M059J (cell line): ENCODE measurements around the gene PTH1R. TPM values are rescaled to one million over a fixed set of nuclear protein-coding genes. Genes with fewer than 3 reads are reported as not detected.

Source experiments
- DNase-seq: peaks from one replicate; pipeline ENCODE4 v3.0.0-alpha.2; 2012; ENCODE audit warnings: low read depth
- total RNA-seq: library from RNA; depleted of rRNA; stranded (reverse); fragments of >200 nt; shearing (Covaris generic); gene quantifications from 2 replicates; pipeline ENCODE4 v1.2.3, GENCODE V29; 2014

Gene PTH1R
- total RNA-seq, 1 experiment from 2014 or later, result 1.4 TPM

DNA sequence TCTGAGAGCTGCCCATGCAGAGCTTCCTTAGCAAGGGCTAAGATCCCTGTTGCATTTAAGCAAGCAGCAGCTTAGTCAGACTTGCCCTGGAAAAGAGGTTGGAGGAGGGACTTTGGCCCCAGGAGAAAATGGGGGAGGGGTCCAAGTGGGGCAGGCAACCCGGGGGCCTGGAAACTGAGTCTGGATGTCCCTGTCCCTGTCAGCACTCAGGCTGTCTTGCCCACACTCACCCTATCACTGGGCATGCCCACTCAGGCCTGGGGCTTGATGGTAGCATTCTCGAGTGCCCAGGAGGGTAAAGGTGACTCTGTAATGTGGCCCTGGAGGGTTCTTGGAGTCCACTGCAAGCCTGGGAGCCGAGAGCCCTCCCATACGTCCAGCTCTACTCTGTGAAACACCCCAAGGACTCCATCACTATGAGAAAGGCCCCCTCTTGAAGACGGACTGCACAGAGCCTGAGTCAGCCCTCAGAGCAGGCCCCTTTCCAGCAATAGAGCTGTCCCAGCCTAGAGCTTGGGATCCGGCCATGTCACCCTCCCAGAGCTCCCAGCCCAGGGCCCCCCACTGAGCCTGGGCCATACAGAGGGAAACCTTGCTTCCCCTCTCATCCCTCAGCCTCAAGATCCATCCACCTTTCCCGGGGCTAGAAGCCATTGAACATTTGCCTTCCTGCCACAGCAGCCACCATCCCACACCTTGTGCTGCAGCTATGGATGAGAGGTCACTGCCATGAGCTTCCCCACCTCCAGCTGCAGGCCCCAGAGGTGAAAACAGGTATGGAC is 27.6 kb upstream of the PTH1R start:
- no peak for DNase-seq

DNA sequence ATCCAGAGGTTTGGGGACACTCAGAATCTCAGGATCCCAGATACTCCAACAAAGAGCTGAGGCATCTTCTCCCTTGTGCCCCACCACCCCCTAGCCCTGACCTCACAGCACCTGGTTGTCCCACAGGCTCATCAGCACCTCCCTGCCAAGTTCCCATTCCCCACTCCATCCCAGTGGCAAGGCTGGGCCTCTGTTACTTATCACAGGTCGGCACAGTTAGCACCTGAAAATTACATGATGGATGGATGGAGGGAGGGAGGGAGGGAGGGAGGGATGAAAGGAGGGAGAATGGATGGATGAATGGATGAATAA is 27.1 kb upstream of the PTH1R start:
- DNase-seq, result no peak

DNA sequence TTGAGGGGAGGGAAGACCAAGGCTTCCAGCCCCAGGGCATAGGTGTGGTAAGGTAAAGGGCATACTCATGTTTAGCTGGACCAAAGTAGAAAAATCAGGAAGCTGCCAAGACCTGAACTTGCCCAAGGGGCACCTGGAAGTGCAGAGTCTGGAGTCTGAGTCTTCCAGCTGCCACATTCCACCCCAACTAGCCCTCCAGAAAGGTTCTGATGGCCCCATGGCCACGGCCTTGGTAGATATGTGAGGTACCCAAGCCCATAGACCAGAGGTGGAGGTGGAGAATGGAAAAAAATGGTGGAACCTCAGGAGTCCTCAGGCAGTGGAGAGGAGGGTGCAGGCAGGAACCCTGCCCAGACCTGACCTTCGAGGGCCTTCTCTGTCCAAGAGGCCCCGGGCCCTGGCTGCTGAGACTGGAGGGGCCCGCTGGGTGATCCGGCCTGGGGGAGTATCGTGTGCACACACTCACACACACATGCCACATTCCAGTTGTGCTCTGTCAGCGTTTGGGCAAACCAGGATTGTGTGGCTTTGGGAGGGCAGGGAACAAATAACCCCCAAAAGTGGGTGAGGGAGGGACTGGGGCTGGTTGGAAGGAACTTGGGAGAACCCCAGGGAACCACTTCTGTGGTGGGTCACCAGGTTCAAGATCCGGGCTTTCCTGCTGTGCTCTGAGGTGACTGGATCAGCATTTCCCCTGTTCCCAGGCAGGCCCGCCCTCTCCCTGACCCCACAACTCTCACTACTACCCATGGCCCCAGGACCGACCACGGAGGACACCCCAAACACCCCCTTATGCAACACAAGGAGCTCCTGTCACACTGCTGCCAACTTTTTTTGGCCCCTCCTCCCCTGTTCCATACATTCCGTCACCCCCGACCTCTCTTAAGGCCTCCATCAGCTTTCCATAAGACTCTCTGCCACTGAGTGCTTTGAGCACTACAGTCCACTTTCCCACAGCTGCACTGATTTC is 25.9 kb upstream of the PTH1R start:
- DNase-seq, result no peak

GRCh38 chr3:46852334-46852720 is 25.2 kb upstream of the PTH1R start:
- DNase-seq, result no peak

GRCh38 chr3:46852839-46853355 is 24.6 kb upstream of the PTH1R start:
- no peak for DNase-seq

GRCh38 chr3:46853441-46854415 is 23.8 kb upstream of the PTH1R start:
- DNase-seq, result no peak

- DNase-seq, result no peak
Observed at GRCh38 chr3:46854555-46854991, 22.9 kb upstream of the PTH1R start.

- DNase-seq, result no peak
Observed at GRCh38 chr3:46856576-46857471, 20.7 kb upstream of the PTH1R start.

DNA sequence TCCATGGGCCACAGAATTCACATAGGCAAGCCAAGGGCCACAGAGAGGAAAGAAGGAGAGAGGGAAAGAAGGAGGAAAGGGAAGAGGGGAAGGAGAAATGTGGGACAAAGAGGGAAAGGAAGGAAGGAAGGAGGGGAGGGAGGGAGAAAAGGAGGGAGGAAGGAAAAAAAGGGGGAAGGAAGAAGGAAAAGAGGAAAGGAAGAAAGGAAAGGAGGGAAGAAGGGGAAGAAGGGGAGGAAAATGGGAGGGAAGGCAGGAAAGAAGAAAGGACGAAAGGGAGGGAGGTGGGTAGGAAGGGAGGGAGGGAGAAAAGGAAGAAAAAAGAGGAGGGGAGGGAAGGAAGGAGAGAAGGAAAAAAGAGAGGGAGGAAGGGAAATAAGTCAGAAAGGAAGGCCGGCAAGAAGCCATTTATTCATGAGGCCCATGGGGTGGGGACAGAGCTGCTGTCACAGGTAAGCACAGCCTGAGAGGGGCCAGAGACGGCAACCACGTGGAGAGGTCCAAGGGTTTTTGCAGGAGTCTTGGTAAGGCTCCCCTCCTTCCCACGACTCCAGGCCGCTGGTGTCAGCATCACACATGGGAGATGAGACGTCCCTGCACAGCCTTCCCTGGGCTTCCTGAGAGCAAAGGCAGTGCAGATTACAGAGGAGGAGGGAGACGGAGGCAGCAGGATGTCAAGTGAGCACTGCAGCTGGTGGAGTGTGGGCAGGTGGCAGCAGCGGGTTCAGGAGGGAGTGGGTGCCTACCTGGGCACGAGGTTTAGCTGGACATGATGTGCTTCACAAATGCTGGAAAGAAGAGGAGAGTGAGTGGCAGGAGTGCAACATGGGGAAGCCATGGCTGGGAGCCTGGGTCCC is 19.8 kb upstream of the PTH1R start:
- DNase-seq, result no peak

- DNase-seq, result no peak
Observed at GRCh38 chr3:46858456-46858855, 19.1 kb upstream of the PTH1R start.

DNA sequence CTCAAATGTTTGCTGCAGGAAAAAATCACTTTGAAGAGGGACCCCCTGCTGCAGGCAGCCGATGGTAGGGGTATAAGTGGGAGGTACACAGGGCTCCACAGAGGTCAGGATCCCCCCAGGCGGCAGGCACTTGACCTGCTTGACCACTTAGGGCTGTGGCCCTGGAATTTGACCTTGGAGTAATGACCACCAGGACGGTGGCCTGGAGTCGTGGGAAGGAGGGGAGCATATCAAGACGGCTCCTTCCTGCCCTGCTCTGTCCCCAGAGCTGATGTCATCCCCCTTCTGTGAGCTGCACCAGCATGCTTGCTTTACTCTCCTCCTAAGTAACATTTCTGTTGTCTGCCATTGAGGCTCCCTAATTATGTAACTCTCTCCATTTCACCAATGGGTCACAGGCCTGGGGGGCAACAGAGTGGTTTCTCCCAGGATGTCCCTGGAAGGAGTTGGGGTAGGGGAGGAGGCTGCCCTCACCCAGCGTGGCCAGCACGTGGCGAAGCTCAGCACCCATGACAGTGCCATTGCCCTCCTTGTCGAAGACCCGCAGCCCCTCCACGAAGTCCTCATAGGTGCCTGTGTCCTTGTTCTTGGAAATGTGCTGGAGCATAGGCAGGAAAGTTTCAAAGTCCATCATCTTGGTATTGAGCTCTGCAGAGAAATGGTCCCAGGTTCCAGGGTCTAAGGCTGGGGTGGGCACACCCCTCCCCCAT is 18.4 kb upstream of the PTH1R start:
- no peak for DNase-seq

DNA sequence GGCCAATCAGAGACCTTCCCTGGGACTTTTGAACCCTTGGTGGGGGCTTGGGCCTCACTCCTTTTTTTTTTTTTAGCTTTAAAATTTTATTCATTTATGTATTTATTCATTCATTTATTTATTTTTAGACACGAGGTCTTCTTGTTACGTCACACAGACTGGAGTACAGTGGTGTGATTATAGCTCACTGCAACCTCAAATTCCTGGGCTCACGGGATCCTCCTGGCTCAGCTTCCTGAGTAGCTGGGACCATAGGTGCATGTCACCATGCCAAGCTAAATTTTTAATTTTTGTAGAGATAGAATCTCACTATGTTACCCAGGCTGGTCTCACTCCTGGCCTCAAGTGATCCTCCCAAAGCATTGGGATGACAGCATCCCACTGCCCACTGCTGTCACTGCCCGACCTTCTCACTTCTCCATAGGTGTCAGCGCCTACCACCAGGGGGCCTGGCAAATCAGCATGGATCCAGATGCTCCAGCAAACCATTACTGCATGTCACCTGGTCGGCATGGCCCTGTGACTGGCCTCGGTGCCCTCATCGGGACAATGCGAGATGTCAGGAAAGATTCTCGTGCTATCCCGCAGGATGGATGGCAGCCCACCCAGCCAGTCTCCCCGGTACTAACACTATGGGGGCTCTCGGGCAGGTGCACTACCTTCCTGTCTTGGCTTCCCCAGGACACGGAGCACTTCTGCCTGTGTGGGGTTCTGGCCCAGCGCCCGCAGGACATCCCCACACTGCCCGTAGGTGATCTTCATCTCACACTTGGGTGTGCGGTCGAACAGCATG is 17.3 kb upstream of the PTH1R start:
- peak; percentile 15 for DNase-seq

- DNase-seq, result no peak
Observed at GRCh38 chr3:46860810-46861604, 16.5 kb upstream of the PTH1R start.

- no peak for DNase-seq
Observed at GRCh38 chr3:46861605-46862368, 15.7 kb upstream of the PTH1R start.

DNA sequence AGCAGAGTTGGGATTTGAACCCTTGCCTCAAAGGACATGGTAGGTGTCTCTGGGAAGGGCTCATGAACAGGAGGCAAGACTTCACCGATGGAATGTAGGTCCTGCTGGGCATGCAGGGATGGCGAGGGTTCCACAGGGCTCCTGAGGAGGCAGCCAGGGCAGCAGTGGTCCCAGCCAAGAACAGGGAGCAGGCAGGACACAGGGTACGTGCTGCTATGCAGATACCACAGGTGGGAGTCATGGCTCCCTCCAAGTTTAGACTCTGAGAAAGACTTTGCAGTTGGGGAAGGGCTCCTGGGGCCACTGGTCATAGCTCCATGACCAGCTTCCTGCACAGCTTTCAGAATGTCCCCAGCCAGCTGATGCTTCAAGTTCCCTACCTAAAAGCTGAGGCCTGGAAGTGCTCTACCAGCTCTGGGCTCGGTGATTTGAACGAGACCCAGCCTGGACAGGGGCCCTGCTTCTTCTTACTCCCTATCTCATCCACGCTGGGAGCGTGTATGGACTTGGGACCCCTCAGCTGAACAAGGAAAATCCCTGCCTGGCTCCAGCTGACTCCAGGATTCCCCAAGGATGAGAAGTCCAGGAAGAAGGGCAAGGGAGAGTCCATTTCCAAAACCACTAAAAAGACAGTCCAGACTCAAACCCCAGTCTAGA is 15.0 kb upstream of the PTH1R start:
- DNase-seq, result no peak

DNA sequence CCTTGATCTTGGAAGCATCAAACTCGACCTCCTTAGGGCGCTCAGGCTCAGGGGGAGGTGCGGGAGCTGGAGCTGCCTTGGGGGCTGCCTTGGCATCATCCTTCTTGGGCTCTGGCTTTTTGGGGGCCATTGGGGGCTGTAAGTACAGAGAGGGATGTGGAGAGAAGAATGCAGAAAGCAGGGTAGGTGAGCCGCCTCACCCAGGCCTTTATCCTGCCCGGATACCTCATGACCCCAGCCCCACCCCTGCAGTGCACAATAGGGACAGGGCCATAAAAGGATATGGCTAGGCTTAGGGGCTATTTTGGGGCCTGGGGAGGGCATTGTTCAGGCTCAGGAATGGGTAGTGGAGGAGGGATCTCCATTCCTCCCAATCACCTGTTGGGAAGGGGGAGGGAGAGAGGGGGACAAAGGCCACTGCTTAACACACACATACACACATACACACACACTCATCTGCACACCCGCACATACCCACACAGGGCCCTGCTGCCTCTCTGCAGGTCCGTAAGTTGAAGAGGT is 14.2 kb upstream of the PTH1R start, which contains the start of gene MYL3:
Gene MYL3 (minus strand): TSS at position 184 of the 522 bp plus-strand sequence. CDS start 54 bp downstream, at position 130.
- no peak for DNase-seq
